ENCODE measurements around the gene KCNS3. TPM values are rescaled to one million over a fixed set of nuclear protein-coding genes. Genes with fewer than 3 reads are reported as not detected.

KCNS3 gene
- total RNA-seq, 4 donors from 2014 or later: 2.2 to 5.9 (median 4.6) TPM

GRCh38 chr2:17940091-17940630 lies 61.7 kb downstream of the KCNS3 start:
- no peak for TF ChIP-seq CTCF (IDR thresholded peaks at IDR 0.05; ENCODE audit: low read depth)

DNA sequence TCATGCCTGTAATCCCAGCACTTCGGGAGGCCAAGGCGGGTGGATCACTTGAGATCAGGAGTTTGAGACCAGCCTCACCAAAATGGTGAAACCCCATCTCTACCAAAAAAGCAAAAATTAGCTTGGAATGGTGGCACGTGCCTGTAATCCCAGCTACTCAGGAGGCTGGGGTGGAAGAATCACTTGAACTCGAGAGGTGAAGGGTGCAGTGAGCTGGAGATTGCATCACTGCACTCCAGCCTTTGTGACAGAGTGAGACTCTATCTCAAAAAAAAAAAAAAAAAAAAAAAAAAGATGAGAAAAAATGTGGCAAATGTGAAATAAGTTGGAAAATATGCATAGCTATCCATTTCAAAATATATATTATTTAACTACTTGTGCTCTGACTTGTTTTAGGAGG lies 65.0 kb downstream of the KCNS3 start:
- no peak for TF ChIP-seq CTCF (IDR thresholded peaks at IDR 0.05; ENCODE audit: low read depth)

DNA sequence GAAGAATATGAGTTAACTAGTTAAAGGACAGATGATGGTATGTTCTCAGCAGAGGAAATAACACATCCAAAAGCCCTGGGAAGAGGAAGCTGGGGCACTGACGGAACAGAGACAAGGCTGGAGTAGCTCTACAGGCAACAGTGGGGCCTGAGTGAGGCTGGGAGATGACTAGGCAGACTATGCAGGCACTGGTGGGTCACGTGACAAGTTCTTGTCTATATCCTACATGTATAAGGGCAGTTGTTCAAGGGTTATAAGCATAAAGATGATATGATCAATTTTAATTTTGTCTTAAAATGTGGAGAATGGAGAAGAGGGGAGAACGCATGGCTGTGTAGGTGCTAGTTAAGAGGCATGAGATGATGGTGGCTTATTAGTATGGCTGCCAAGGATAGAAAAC lies 68.6 kb downstream of the KCNS3 start:
- TF ChIP-seq CTCF (IDR thresholded peaks at IDR 0.05; ENCODE audit: low read depth): no peak

GRCh38 chr2:17950006-17950405 lies 71.5 kb downstream of the KCNS3 start:
- no peak for TF ChIP-seq CTCF (IDR thresholded peaks at IDR 0.05; ENCODE audit: low read depth)

DNA sequence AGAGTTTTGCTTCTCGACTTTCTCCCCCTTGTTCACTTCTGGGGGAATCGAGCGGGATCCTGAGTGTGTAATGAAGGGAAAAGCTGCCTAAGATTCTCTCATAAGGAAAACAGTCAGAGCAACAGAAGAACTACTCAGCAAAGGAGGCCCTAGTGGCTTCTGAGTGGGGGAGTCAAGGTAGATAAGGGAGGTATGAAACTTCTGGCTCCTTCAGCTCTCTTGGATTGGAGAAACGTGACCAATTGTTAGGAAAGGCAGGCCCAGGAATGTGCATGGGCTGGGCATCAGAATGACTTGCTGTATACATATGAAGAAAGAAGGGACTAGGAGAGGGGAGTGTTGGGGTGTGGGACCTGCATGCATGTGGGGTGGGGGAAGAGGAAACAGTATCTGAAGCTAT lies 73.1 kb downstream of the KCNS3 start:
- no peak for TF ChIP-seq CTCF (IDR thresholded peaks at IDR 0.05; ENCODE audit: low read depth)

- TF ChIP-seq CTCF (IDR thresholded peaks at IDR 0.05; ENCODE audit: low read depth): no peak
Measured at GRCh38 chr2:17958466-17959092, 80.1 kb downstream of the KCNS3 start.

DNA sequence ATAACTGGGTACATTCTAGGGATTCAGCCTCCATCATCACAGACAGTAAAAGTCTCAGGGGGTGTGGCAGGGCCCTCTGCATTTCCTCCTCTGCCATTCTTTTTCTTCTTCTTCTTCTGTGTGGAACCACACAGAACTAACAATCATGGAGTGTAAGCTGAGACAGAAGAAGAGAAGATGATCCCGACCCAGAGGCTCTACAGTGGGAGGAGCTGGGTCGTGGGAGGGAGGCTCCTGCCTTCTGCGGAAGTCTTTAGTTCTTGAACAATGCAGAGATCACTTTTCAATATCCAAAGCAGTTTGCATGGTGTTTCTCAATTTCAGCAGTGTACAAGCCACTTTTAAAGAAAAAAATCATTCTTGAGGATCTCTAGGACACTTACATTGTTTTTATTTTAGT lies 80.9 kb downstream of the KCNS3 start:
- no peak for TF ChIP-seq CTCF (IDR thresholded peaks at IDR 0.05; ENCODE audit: low read depth)

Data from subcutaneous adipose tissue (tissue), 4 donors.